Testis (tissue), 2 donors: ENCODE data around the gene ATRN.

Experiments used
- CTCF ChIP-seq, 3 experiments: fragments of 450-650 bp in 2 of 3; fragments of 200-600 bp in 1 of 3; sonication (generic) in 1 of 3; IDR thresholded peaks; one replicate each; pipeline ENCODE4 v1.5.1; 2016 to 2019; ENCODE audit warnings: antibody characterized with exemption in 3 of 3, mild to moderate bottlenecking in 2 of 3, moderate library complexity in 1 of 3
- POLR2A ChIP-seq: fragments of 450-650 bp; IDR thresholded peaks from one replicate; pipeline ENCODE4 v1.6.1; 2017; ENCODE audit warnings: antibody characterized with exemption, mild to moderate bottlenecking, moderate library complexity

- TF ChIP-seq CTCF (IDR thresholded peaks at IDR 0.05): no peak
- no peak for TF ChIP-seq POLR2A
Observed at GRCh38 chr20:3658716-3659491, 188.1 kb downstream of the ATRN start.
